Measurements from ENCODE around the gene EPHA4.

EPHA4 gene

GRCh38 chr2:221449406-221449805 is 122.7 kb downstream of the EPHA4 start:
- no peaks in the 10 kb centered on the region for H3K36me3 ChIP-seq (ENCODE audit: control insufficient read depth in 1 of 2, insufficient read depth in 2 of 2, low read length in 2 of 2)
- H3K9me3 ChIP-seq (ENCODE audit: control insufficient read depth in 1 of 2, low read length in 2 of 2), result no peaks in the 10 kb centered on the region
- H3K27me3 ChIP-seq (ENCODE audit: control insufficient read depth in 1 of 2, insufficient read depth in 2 of 2, low read length in 2 of 2), result no peaks in the 10 kb centered on the region
- no peak overlapping the region for H3K27ac ChIP-seq (ENCODE audit: low read depth, low read length)
- no peak overlapping the region for H3K9ac ChIP-seq (ENCODE audit: low read depth in 1 of 2, low read length in 2 of 2)
- H3K4me1 ChIP-seq (ENCODE audit: control insufficient read depth in 1 of 2, insufficient read depth in 2 of 2, low read length in 2 of 2), result no peaks in the 10 kb centered on the region
- no peak overlapping the region for H3K4me3 ChIP-seq (ENCODE audit: low read depth in 1 of 2, low read length in 2 of 2)

- H3K4me3 ChIP-seq (ENCODE audit: low read depth in 1 of 2, low read length in 2 of 2), result no peak overlapping the region
- no peaks in the 10 kb centered on the region for H3K27me3 ChIP-seq (ENCODE audit: control insufficient read depth in 1 of 2, insufficient read depth in 2 of 2, low read length in 2 of 2)
- H3K36me3 ChIP-seq (ENCODE audit: control insufficient read depth in 1 of 2, insufficient read depth in 2 of 2, low read length in 2 of 2), result no peaks in the 10 kb centered on the region
- no peak overlapping the region for H3K9ac ChIP-seq (ENCODE audit: low read depth in 1 of 2, low read length in 2 of 2)
- H3K9me3 ChIP-seq (ENCODE audit: control insufficient read depth in 1 of 2, low read length in 2 of 2), result no peaks in the 10 kb centered on the region
- no peaks in the 10 kb centered on the region for H3K4me1 ChIP-seq (ENCODE audit: control insufficient read depth in 1 of 2, insufficient read depth in 2 of 2, low read length in 2 of 2)
- no peak overlapping the region for H3K27ac ChIP-seq (ENCODE audit: low read depth, low read length)
These were observed 123.2 kb downstream of the EPHA4 start for GRCh38 chr2:221448844-221449390.

GRCh38 chr2:221448057-221448843 is 123.9 kb downstream of the EPHA4 start:
- Histone ChIP-seq H3K4me1 (ENCODE audit: control insufficient read depth in 1 of 2, insufficient read depth in 2 of 2, low read length in 2 of 2) (no peaks in the 10 kb centered on the region), H3K27me3 (ENCODE audit: control insufficient read depth in 1 of 2, insufficient read depth in 2 of 2, low read length in 2 of 2) (no peaks in the 10 kb centered on the region), H3K9me3 (ENCODE audit: control insufficient read depth in 1 of 2, low read length in 2 of 2) (no peaks in the 10 kb centered on the region), H3K36me3 (ENCODE audit: control insufficient read depth in 1 of 2, insufficient read depth in 2 of 2, low read length in 2 of 2) (no peaks in the 10 kb centered on the region), H3K4me3 (ENCODE audit: low read depth in 1 of 2, low read length in 2 of 2) (no peak overlapping the region), H3K9ac (ENCODE audit: low read depth in 1 of 2, low read length in 2 of 2) (no peak overlapping the region), H3K27ac (ENCODE audit: low read depth, low read length) (no peak overlapping the region)

GRCh38 chr2:221447310-221447709 is 124.8 kb downstream of the EPHA4 start:
- Histone ChIP-seq H3K9me3 (ENCODE audit: control insufficient read depth in 1 of 2, low read length in 2 of 2) (no peaks in the 10 kb centered on the region), H3K27ac (ENCODE audit: low read depth, low read length) (no peak overlapping the region), H3K9ac (ENCODE audit: low read depth in 1 of 2, low read length in 2 of 2) (no peak overlapping the region), H3K36me3 (ENCODE audit: control insufficient read depth in 1 of 2, insufficient read depth in 2 of 2, low read length in 2 of 2) (no peaks in the 10 kb centered on the region), H3K4me3 (ENCODE audit: low read depth in 1 of 2, low read length in 2 of 2) (no peak overlapping the region), H3K4me1 (ENCODE audit: control insufficient read depth in 1 of 2, insufficient read depth in 2 of 2, low read length in 2 of 2) (no peaks in the 10 kb centered on the region), H3K27me3 (ENCODE audit: control insufficient read depth in 1 of 2, insufficient read depth in 2 of 2, low read length in 2 of 2) (no peaks in the 10 kb centered on the region)

- no peak overlapping the region for H3K9ac ChIP-seq (ENCODE audit: low read depth in 1 of 2, low read length in 2 of 2)
- no peaks in the 10 kb centered on the region for H3K36me3 ChIP-seq (ENCODE audit: control insufficient read depth in 1 of 2, insufficient read depth in 2 of 2, low read length in 2 of 2)
- no peak overlapping the region for H3K27ac ChIP-seq (ENCODE audit: low read depth, low read length)
- H3K27me3 ChIP-seq (ENCODE audit: control insufficient read depth in 1 of 2, insufficient read depth in 2 of 2, low read length in 2 of 2), result no peaks in the 10 kb centered on the region
- no peaks in the 10 kb centered on the region for H3K4me1 ChIP-seq (ENCODE audit: control insufficient read depth in 1 of 2, insufficient read depth in 2 of 2, low read length in 2 of 2)
- H3K4me3 ChIP-seq (ENCODE audit: low read depth in 1 of 2, low read length in 2 of 2), result no peak overlapping the region
- H3K9me3 ChIP-seq (ENCODE audit: control insufficient read depth in 1 of 2, low read length in 2 of 2), result no peaks in the 10 kb centered on the region
These were observed 126.0 kb downstream of the EPHA4 start for GRCh38 chr2:221446140-221446539.

GRCh38 chr2:221444106-221444505 is 128.0 kb downstream of the EPHA4 start:
- no peaks in the 10 kb centered on the region for H3K4me1 ChIP-seq (ENCODE audit: control insufficient read depth in 1 of 2, insufficient read depth in 2 of 2, low read length in 2 of 2)
- no peak overlapping the region for H3K27ac ChIP-seq (ENCODE audit: low read depth, low read length)
- H3K27me3 ChIP-seq (ENCODE audit: control insufficient read depth in 1 of 2, insufficient read depth in 2 of 2, low read length in 2 of 2), result no peaks in the 10 kb centered on the region
- H3K9ac ChIP-seq (ENCODE audit: low read depth in 1 of 2, low read length in 2 of 2), result no peak overlapping the region
- H3K9me3 ChIP-seq (ENCODE audit: control insufficient read depth in 1 of 2, low read length in 2 of 2), result no peaks in the 10 kb centered on the region
- H3K36me3 ChIP-seq (ENCODE audit: control insufficient read depth in 1 of 2, insufficient read depth in 2 of 2, low read length in 2 of 2), result no peaks in the 10 kb centered on the region
- no peak overlapping the region for H3K4me3 ChIP-seq (ENCODE audit: low read depth in 1 of 2, low read length in 2 of 2)

- Histone ChIP-seq H3K9ac (ENCODE audit: low read depth in 1 of 2, low read length in 2 of 2) (no peak overlapping the region), H3K36me3 (ENCODE audit: control insufficient read depth in 1 of 2, insufficient read depth in 2 of 2, low read length in 2 of 2) (no peaks in the 10 kb centered on the region), H3K27me3 (ENCODE audit: control insufficient read depth in 1 of 2, insufficient read depth in 2 of 2, low read length in 2 of 2) (no peaks in the 10 kb centered on the region), H3K9me3 (ENCODE audit: control insufficient read depth in 1 of 2, low read length in 2 of 2) (no peaks in the 10 kb centered on the region), H3K4me3 (ENCODE audit: low read depth in 1 of 2, low read length in 2 of 2) (no peak overlapping the region), H3K27ac (ENCODE audit: low read depth, low read length) (no peak overlapping the region), H3K4me1 (ENCODE audit: control insufficient read depth in 1 of 2, insufficient read depth in 2 of 2, low read length in 2 of 2) (no peaks in the 10 kb centered on the region)
These were observed 128.5 kb downstream of the EPHA4 start for GRCh38 chr2:221443645-221444044.

GRCh38 chr2:221442128-221442527 is 130.0 kb downstream of the EPHA4 start:
- Histone ChIP-seq H3K27ac (ENCODE audit: low read depth, low read length) (no peak overlapping the region), H3K4me3 (ENCODE audit: low read depth in 1 of 2, low read length in 2 of 2) (no peak overlapping the region), H3K4me1 (ENCODE audit: control insufficient read depth in 1 of 2, insufficient read depth in 2 of 2, low read length in 2 of 2) (no peaks in the 10 kb centered on the region), H3K36me3 (ENCODE audit: control insufficient read depth in 1 of 2, insufficient read depth in 2 of 2, low read length in 2 of 2) (no peaks in the 10 kb centered on the region), H3K9ac (ENCODE audit: low read depth in 1 of 2, low read length in 2 of 2) (no peak overlapping the region), H3K9me3 (ENCODE audit: control insufficient read depth in 1 of 2, low read length in 2 of 2) (no peaks in the 10 kb centered on the region), H3K27me3 (ENCODE audit: control insufficient read depth in 1 of 2, insufficient read depth in 2 of 2, low read length in 2 of 2) (no peaks in the 10 kb centered on the region)

- Histone ChIP-seq H3K9ac (ENCODE audit: low read depth in 1 of 2, low read length in 2 of 2) (no peak overlapping the region), H3K27ac (ENCODE audit: low read depth, low read length) (no peak overlapping the region), H3K36me3 (ENCODE audit: control insufficient read depth in 1 of 2, insufficient read depth in 2 of 2, low read length in 2 of 2) (no peaks in the 10 kb centered on the region)
These were observed 132.2 kb downstream of the EPHA4 start for GRCh38 chr2:221439761-221440479.

GRCh38 chr2:221437056-221437455 is 135.0 kb downstream of the EPHA4 start:
- H3K4me3 ChIP-seq (ENCODE audit: low read depth in 1 of 2, low read length in 2 of 2), result no peak overlapping the region
- H3K36me3 ChIP-seq (ENCODE audit: control insufficient read depth in 1 of 2, insufficient read depth in 2 of 2, low read length in 2 of 2), result no peaks in the 10 kb centered on the region
- no peaks in the 10 kb centered on the region for H3K4me1 ChIP-seq (ENCODE audit: control insufficient read depth in 1 of 2, insufficient read depth in 2 of 2, low read length in 2 of 2)
- H3K27me3 ChIP-seq (ENCODE audit: control insufficient read depth in 1 of 2, insufficient read depth in 2 of 2, low read length in 2 of 2), result no peaks in the 10 kb centered on the region
- H3K27ac ChIP-seq (ENCODE audit: low read depth, low read length), result no peak overlapping the region
- no peak overlapping the region for H3K9ac ChIP-seq (ENCODE audit: low read depth in 1 of 2, low read length in 2 of 2)
- no peaks in the 10 kb centered on the region for H3K9me3 ChIP-seq (ENCODE audit: control insufficient read depth in 1 of 2, low read length in 2 of 2)

More at GRCh38 chr2:221439761-221440479, 132.2 kb downstream of the EPHA4 start:
- Histone ChIP-seq H3K9me3 (ENCODE audit: control insufficient read depth in 1 of 2, low read length in 2 of 2) (no peaks in the 10 kb centered on the region), H3K4me3 (ENCODE audit: low read depth in 1 of 2, low read length in 2 of 2) (no peak overlapping the region), H3K4me1 (ENCODE audit: control insufficient read depth in 1 of 2, insufficient read depth in 2 of 2, low read length in 2 of 2) (no peaks in the 10 kb centered on the region), H3K27me3 (ENCODE audit: control insufficient read depth in 1 of 2, insufficient read depth in 2 of 2, low read length in 2 of 2) (no peaks in the 10 kb centered on the region)
